PC-3 (cell line): ENCODE measurements around the gene C1orf198. TPM values are rescaled to one million over a fixed set of nuclear protein-coding genes. Genes with fewer than 3 reads are reported as not detected.

Source experiments
- ATAC-seq: fragments of 200-7000 bp; cut with Tn5 transposase; 2 replicates; pipeline ENCODE4 v1.9.1; 2020; ENCODE audit warnings: mild to moderate bottlenecking, moderate library complexity
- BruUV-seq: library from RNA; stranded (reverse); fragments of 400-500 nt; replicated peaks from 2 replicates; lab custom pipeline; 2021; lab: Mats Ljungman, UMichigan
- CTCF ChIA-PET: fragments of 300-600 bp; sonication (Branson Sonifier 250); formaldehyde crosslinking; loops from one replicate; lab custom pipeline; 2022; ENCODE audit warnings: antibody characterized with exemption; lab: Charles Lee
- POLR2A ChIA-PET: fragments of 300-600 bp; sonication (Branson Sonifier 250); formaldehyde crosslinking; loops from one replicate; lab custom pipeline; 2022; ENCODE audit warnings: antibody characterized with exemption; ENCODE audit not compliant: unreplicated experiment; lab: Charles Lee
- DNase-seq: peaks from one replicate; pipeline ENCODE4 v3.0.0-alpha.2; 2015
- H2AFZ ChIP-seq: fragments of 300-600 bp; sonication (generic); 2 replicates; pipeline ENCODE4 v1.6.0; 2016; ENCODE audit warnings: antibody characterized with exemption, low read length
- H3F3A ChIP-seq: fragments of 300-600 bp; sonication (generic); one replicate; pipeline ENCODE4 v1.6.0; 2017; ENCODE audit warnings: antibody characterized with exemption, low read length, control low read depth, mild to moderate bottlenecking; ENCODE audit not compliant: unreplicated experiment
- H3K27ac ChIP-seq: fragments of 300-600 bp; sonication (generic); 2 replicates; pipeline ENCODE4 v1.5.1; 2016; ENCODE audit warnings: mild to moderate bottlenecking, low read length
- H3K27me3 ChIP-seq: fragments of 300-600 bp; sonication (generic); 2 replicates; pipeline ENCODE4 v1.6.1; 2016; ENCODE audit warnings: low read length, mixed read lengths
- H3K36me3 ChIP-seq: fragments of 300-600 bp; sonication (generic); 2 replicates; pipeline ENCODE4 v1.6.1; 2016; ENCODE audit warnings: low read depth, mixed run types, low read length, mixed read lengths
- H3K4me1 ChIP-seq: fragments of 300-600 bp; sonication (generic); 2 replicates; pipeline ENCODE4 v1.5.1; 2016; ENCODE audit warnings: low read length; ENCODE audit not compliant: insufficient read depth
- H3K4me2 ChIP-seq: fragments of 300-600 bp; sonication (generic); 2 replicates; pipeline ENCODE4 v1.6.0; 2016; ENCODE audit warnings: low read length
- H3K4me3 ChIP-seq: fragments of 300-600 bp; sonication (generic); 2 replicates; pipeline ENCODE4 v1.5.1; 2016; ENCODE audit warnings: mild to moderate bottlenecking, low read length, mixed read lengths
- H3K79me2 ChIP-seq: fragments of 300-600 bp; sonication (generic); 2 replicates; pipeline ENCODE4 v1.6.1; 2017; ENCODE audit warnings: low read length, mixed read lengths
- H3K9ac ChIP-seq: fragments of 300-600 bp; sonication (generic); 2 replicates; pipeline ENCODE4 v1.6.0; 2016; ENCODE audit warnings: mild to moderate bottlenecking, low read length
- H3K9me2 ChIP-seq: fragments of 300-600 bp; sonication (generic); replicated peaks from 2 replicates; pipeline ENCODE4 v1.6.1; 2016; ENCODE audit warnings: mixed run types, low read length, mixed read lengths
- H3K9me3 ChIP-seq: fragments of 300-600 bp; sonication (generic); 2 replicates; pipeline ENCODE4 v1.6.1; 2016; ENCODE audit warnings: low read length, mixed read lengths
- H4K20me1 ChIP-seq: fragments of 300-600 bp; sonication (generic); 2 replicates; pipeline ENCODE4 v1.6.1; 2016; ENCODE audit warnings: low read length, mixed read lengths
- CTCF ChIP-seq: fragments of 300-600 bp; sonication (generic); conservative IDR thresholded peaks from 2 replicates; pipeline ENCODE4 v1.5.1; 2017; ENCODE audit warnings: antibody characterized with exemption, low read depth, mild to moderate bottlenecking, low read length
- EZH2 ChIP-seq: fragments of 300-600 bp; sonication (generic); IDR thresholded peaks from one replicate; pipeline ENCODE4 v1.6.1; 2017; ENCODE audit warnings: antibody characterized with exemption, mild to moderate bottlenecking, low read length; ENCODE audit not compliant: unreplicated experiment
- EZH2phosphoT487 ChIP-seq: fragments of 300-600 bp; sonication (generic); IDR thresholded peaks from 2 replicates; pipeline ENCODE4 v1.6.1; 2018; ENCODE audit warnings: mild to moderate bottlenecking, antibody characterized with exemption, low read length, borderline replicate concordance
- intact Hi-C: fragments of 100-400 bp; cut with micrococcal nuclease; formaldehyde crosslinking; loops from 2 replicates; pipeline ENCODE4 v1.9.0; 2023
- total RNA-seq: library from RNA; depleted of rRNA; stranded (reverse); fragments of >200 nt; gene quantifications from 2 replicates; pipeline ENCODE4 v1.2.3, GENCODE V29; 2014

Gene C1orf198
- total RNA-seq, 1 experiment from 2014 or later, result 24.8 TPM

DNA sequence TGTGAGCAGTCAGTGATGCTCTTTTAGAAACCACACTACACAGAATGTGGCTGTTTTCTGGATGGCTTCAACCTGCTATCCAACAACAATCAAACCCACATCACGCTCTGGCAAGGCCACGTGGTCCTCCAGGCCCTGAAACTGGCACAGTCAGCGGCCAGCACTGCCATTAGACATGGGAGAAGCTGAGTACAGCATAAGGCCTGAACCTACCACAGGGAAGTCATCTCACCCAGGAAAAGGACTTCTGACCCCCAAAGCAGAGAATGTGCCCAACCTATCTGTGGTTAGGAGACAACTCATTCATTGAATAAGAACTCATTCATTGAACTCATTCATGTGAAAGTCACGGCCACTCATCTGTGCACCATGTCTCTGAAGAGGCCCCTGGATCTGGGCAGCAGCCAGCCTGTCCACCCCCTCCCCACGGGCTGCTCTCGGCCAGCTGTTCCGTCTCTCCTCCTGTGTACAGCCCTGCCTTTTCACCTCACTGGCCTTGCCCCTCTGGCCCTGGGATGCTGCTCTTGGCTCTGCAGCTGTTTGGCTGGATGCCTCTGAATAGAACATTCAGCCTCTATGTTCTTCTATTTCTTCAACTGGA, 41.1 kb downstream of the C1orf198 start:
- no peak for TF ChIP-seq EZH2
- no peak for TF ChIP-seq EZH2phosphoT487
- TF ChIP-seq CTCF, result no peak
- no TSS peak for BruUV-seq
- CTCF ChIA-PET, result no interaction called here
- H3K4me3 ChIP-seq, result no peak overlapping the region
- H3K4me1 ChIP-seq, result peaks cover 23% of the 10 kb centered on the region
- peak; percentile 15 for DNase-seq
- no peaks in the 10 kb centered on the region for H3K9me2 ChIP-seq
- H3K4me2 ChIP-seq, result no peak overlapping the region
- POLR2A ChIA-PET, result interaction anchor here (0.5 kb wide), 1 partner anchor 781 kb away, joined by 3 read pairs; no protein-coding TSS in a partner anchor
- H3K27me3 ChIP-seq, result no peaks in the 10 kb centered on the region
- H3F3A ChIP-seq, result no peaks in the 10 kb centered on the region
- H3K27ac ChIP-seq, result no peak overlapping the region
- intact Hi-C loops, result no loop called here
- no peak overlapping the region for H2AFZ ChIP-seq
- no peak overlapping the region for H3K9ac ChIP-seq
- H3K36me3 ChIP-seq, result no peaks in the 10 kb centered on the region
- H3K9me3 ChIP-seq, result no peaks in the 10 kb centered on the region
- no peak for ATAC-seq
- H4K20me1 ChIP-seq, result no peaks in the 10 kb centered on the region
- H3K79me2 ChIP-seq, result no peaks in the 10 kb centered on the region

DNA sequence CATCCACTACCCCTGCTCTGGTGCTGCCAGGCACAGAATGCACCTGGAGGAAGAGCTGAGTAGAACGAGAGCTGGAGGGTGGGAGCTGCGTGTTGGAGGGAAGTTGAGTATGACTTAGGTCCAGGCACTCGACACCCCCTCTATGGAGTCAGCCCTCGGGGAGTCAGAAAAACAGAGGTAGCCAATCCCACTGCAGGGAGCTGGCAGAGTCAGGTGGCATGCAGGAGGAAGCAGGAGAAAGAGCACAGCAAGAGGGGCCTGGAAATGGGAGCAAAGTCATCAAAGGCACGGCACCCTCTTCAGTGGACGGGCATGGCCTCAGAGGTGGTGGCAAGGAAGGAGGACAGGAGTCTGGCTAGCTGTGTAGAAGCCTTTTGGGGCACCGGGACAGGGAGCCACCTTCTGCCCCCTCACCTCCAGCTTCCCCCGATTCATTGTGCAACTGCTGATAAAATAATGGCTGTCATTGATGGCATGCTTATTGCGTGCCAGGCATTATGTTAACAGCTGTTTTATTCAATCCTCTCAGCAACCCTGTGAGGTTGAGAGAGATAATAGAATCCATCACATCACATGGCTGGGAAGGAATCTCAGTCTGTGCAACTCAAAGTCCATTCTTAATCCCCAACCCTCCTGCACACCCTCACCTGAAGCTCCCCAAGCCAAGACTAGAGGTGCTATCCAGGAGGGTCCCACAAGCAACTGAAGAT, 42.0 kb downstream of the C1orf198 start:
- no peak for DNase-seq
- CTCF ChIA-PET, result no interaction called here
- peaks cover 23% of the 10 kb centered on the region for H3K4me1 ChIP-seq
- no peak for TF ChIP-seq EZH2
- TF ChIP-seq EZH2phosphoT487, result no peak
- no peak for TF ChIP-seq CTCF
- H3K9ac ChIP-seq, result no peak overlapping the region; the same call in 1 of the 2 replicates
- H3K27ac ChIP-seq, result 0 out of 2 replicates have a peak overlapping the region, but pooled peaks have one; percentile 75
- no peak for ATAC-seq
- no peaks in the 10 kb centered on the region for H3K9me2 ChIP-seq
- H3K36me3 ChIP-seq, result no peaks in the 10 kb centered on the region
- POLR2A ChIA-PET, result interaction anchor here (0.5 kb wide), 1 partner anchor 780 kb away, joined by 3 read pairs; no protein-coding TSS in a partner anchor
- no peaks in the 10 kb centered on the region for H3K79me2 ChIP-seq
- H3K4me2 ChIP-seq, result no peak overlapping the region; the same call in 1 of the 2 replicates
- no peak overlapping the region for H2AFZ ChIP-seq
- no peak overlapping the region for H3K4me3 ChIP-seq
- no peaks in the 10 kb centered on the region for H3F3A ChIP-seq
- H3K27me3 ChIP-seq, result no peaks in the 10 kb centered on the region
- no peaks in the 10 kb centered on the region for H3K9me3 ChIP-seq
- no TSS peak for BruUV-seq
- intact Hi-C loops, result no loop called here
- H4K20me1 ChIP-seq, result no peaks in the 10 kb centered on the region
